GM12878 (cell line): ENCODE results near the gene RANBP3. TPM values are rescaled to one million over a fixed set of nuclear protein-coding genes. Genes with fewer than 3 reads are reported as not detected.

Source experiments
- ATAC-seq: fragments of 200-7000 bp; cut with Tn5 transposase; 3 replicates; pipeline ENCODE4 v1.9.1; 2020; ENCODE audit warnings: mild to moderate bottlenecking, moderate library complexity
- BruUV-seq: library from RNA; stranded (reverse); fragments of 400-500 nt; replicated peaks from 2 replicates; lab custom pipeline; 2021; lab: Mats Ljungman, UMichigan
- CTCF ChIA-PET: fragments of 300-600 bp; sonication (Branson Sonifier 250); formaldehyde crosslinking; extraction: SDS; loops from one replicate; lab custom pipeline; 2021; ENCODE audit warnings: inconsistent platforms; lab: Yijun Ruan, JAX
- POLR2A ChIA-PET: fragments of 350-600 bp; formaldehyde crosslinking; extraction: SDS; loops from one replicate; lab custom pipeline; 2021; ENCODE audit warnings: inconsistent platforms; lab: Charles Lee
- RAD21 ChIA-PET: fragments of 300-600 bp; sonication (Branson Sonifier 250); formaldehyde crosslinking; loops from one replicate; lab custom pipeline; 2023; ENCODE audit warnings: antibody characterized with exemption; ENCODE audit not compliant: unreplicated experiment; lab: Charles Lee
- SMC1A ChIA-PET: fragments of 300-600 bp; sonication (Branson Sonifier 250); formaldehyde crosslinking; loops from one replicate; lab custom pipeline; 2023; ENCODE audit not compliant: unreplicated experiment, uncharacterized antibody; lab: Charles Lee
- DNase-seq: peaks from one replicate; pipeline ENCODE4 v3.0.0-alpha.2; 2011; ENCODE audit warnings: low read depth, low spot score
- FAIRE-seq: peaks from 3 replicates; lab custom pipeline; 2011; peaks lifted over from hg19 to GRCh38; lab: Jason Lieb, UNC
- H2AFZ ChIP-seq: 2 replicates; pipeline ENCODE4 v1.6.0; 2011; ENCODE audit warnings: low read depth, low read length, control low read depth; ENCODE audit not compliant: control insufficient read depth
- H3K27ac ChIP-seq: 2 replicates; pipeline ENCODE4 v1.5.1; 2011; ENCODE audit warnings: control low read depth; ENCODE audit not compliant: control insufficient read depth, insufficient read depth
- H3K27me3 ChIP-seq, 2 experiments: replicated peaks in 1 of 2; 2 replicates each; pipeline versions ENCODE4 v1.6.0 to v1.6.1; 2011; ENCODE audit warnings: low read length in 1 of 2; ENCODE audit not compliant: control insufficient read depth in 2 of 2, insufficient read depth in 2 of 2
- H3K36me3 ChIP-seq, 2 experiments: 2 replicates each; pipeline ENCODE4 v1.5.1; 2011; ENCODE audit warnings: low read length in 1 of 2; ENCODE audit not compliant: control insufficient read depth in 2 of 2, insufficient read depth in 2 of 2
- H3K4me1 ChIP-seq: 2 replicates; pipeline ENCODE4 v1.6.1; 2011; ENCODE audit warnings: mild to moderate bottlenecking, low read length, moderate library complexity, mixed read lengths; ENCODE audit not compliant: control insufficient read depth, insufficient read depth
- H3K4me2 ChIP-seq: 2 replicates; pipeline ENCODE4 v1.6.0; 2011; ENCODE audit warnings: control low read depth; ENCODE audit not compliant: control insufficient read depth, insufficient read depth
- H3K4me3 ChIP-seq: fragments of 200-600 bp; sonication (generic); 2 replicates; pipeline ENCODE4 v1.5.1; 2016
- H3K79me2 ChIP-seq: 2 replicates; pipeline ENCODE4 v1.6.0; 2011; ENCODE audit warnings: low read length; ENCODE audit not compliant: control insufficient read depth, insufficient read depth
- H3K9ac ChIP-seq: 2 replicates; pipeline ENCODE4 v1.8.0; 2011; ENCODE audit warnings: low read length, control low read depth, mixed read lengths; ENCODE audit not compliant: control insufficient read depth, insufficient read depth
- H3K9me3 ChIP-seq: replicated peaks from 3 replicates; pipeline ENCODE4 v1.5.1; 2011; ENCODE audit warnings: mild to moderate bottlenecking, low read length; ENCODE audit not compliant: control insufficient read depth, insufficient read depth
- H4K20me1 ChIP-seq: 2 replicates; pipeline ENCODE4 v1.6.0; 2011; ENCODE audit not compliant: control insufficient read depth, insufficient read depth
- GATAD2B ChIP-seq: fragments of 450-650 bp; conservative IDR thresholded peaks from 2 replicates; pipeline ENCODE4 v1.6.1; 2017; ENCODE audit warnings: low read depth, mild to moderate bottlenecking, moderate library complexity
- HDAC6 ChIP-seq: fragments of 200-600 bp; sonication (generic); IDR thresholded peaks from one replicate; pipeline ENCODE4 v1.8.0; 2017; ENCODE audit warnings: antibody characterized with exemption; ENCODE audit not compliant: unreplicated experiment
- MYC ChIP-seq: IDR thresholded peaks from 2 replicates; pipeline ENCODE4 v1.6.1; 2011; ENCODE audit warnings: mild to moderate bottlenecking, low read length, moderate library complexity, inconsistent platforms; ENCODE audit not compliant: insufficient read depth, insufficient replicate concordance, insufficient read length, severe bottlenecking
- SIN3A ChIP-seq: IDR thresholded peaks from 2 replicates; pipeline ENCODE4 v1.6.1; 2012; ENCODE audit warnings: low read depth, low read length, improper control_type of control experiment
- SMARCA5 ChIP-seq: fragments of 450-650 bp; IDR thresholded peaks from 2 replicates; pipeline ENCODE4 v1.6.1; 2017; ENCODE audit warnings: mild to moderate bottlenecking
- STAT1 ChIP-seq: fragments of 450-650 bp; conservative IDR thresholded peaks from 2 replicates; pipeline ENCODE4 v1.6.1; 2014; ENCODE audit warnings: antibody characterized with exemption, mild to moderate bottlenecking
- TCF12 ChIP-seq: IDR thresholded peaks from 2 replicates; pipeline ENCODE4 v1.6.1; 2011; ENCODE audit warnings: low read depth, mild to moderate bottlenecking, low read length
- ZBTB40 ChIP-seq: fragments of 450-650 bp; IDR thresholded peaks from 2 replicates; pipeline ENCODE4 v1.6.1; 2016; ENCODE audit warnings: mild to moderate bottlenecking, moderate library complexity, borderline replicate concordance
- ZNF622 ChIP-seq: fragments of 450-650 bp; IDR thresholded peaks from 2 replicates; pipeline ENCODE4 v1.6.1; 2017; ENCODE audit warnings: mild to moderate bottlenecking, inconsistent platforms
- WGBS: methylation state at CpG from one replicate; pipeline ENCODE4 v1.1.6; 2016; ENCODE audit warnings: low lambda C conversion rate; ENCODE audit not compliant: insufficient replicate concordance, insufficient coverage; ENCODE audit errors: missing lambda C conversion rate; 5-methylcytosine and 5-hydroxymethylcytosine counted together
- in situ Hi-C: fragments of 300-500 bp; cut with MboI; formaldehyde crosslinking; loops from 9 replicates; pipeline ENCODE4 v1.14.3; 2018; ENCODE audit warnings: mixed read lengths
- intact Hi-C: fragments of 100-400 bp; cut with micrococcal nuclease; formaldehyde crosslinking; loops from one replicate; pipeline ENCODE4 v1.14.2; 2022; ENCODE audit not compliant: unreplicated experiment
- polyA plus RNA-seq, 11 experiments: library from polyadenylated mRNA; depleted of rRNA in 4 of 11; unstranded in 6 of 11; stranded (reverse) in 5 of 11; fragments of >200 nt; fragmentation: Nextera tagmentation in 4 of 11; fragmentation: Illumina TruSeq in 1 of 11; extraction: Ambion mirVana in 4 of 11; extraction: Trizol in 1 of 11; gene quantifications; 1 replicate in 1 of 11; 2 replicates in 10 of 11; pipeline versions ENCODE4 v1.2.1 to v1.2.3, GENCODE V29; 2011 to 2016; ENCODE audit warnings: inconsistent platforms in 2 of 11, missing spikeins in 2 of 11, low read depth in 1 of 11
- total RNA-seq, 4 experiments: library from RNA; depleted of rRNA in 3 of 4; stranded (reverse); fragments of >200 nt in 3 of 4; fragmentation: Illumina TruSeq in 1 of 4; extraction: Trizol in 1 of 4; gene quantifications; 2 replicates each; pipeline versions ENCODE4 v1.2.1 to v1.2.3, GENCODE V29; 2013 to 2021
- TF ChIP-seq, protein P1 (sequence below): fragments of 450-650 bp; IDR thresholded peaks from 2 replicates; pipeline ENCODE4 v1.6.1; 2017; ENCODE audit warnings: borderline replicate concordance

The RANBP3 gene
- total and polyA plus RNA-seq, 10 of the 15 experiments (the other 5 are each of a cell fraction or from before 2014, with no cell fraction given), result 1.1 to 81.6 (median 60.0) TPM

GRCh38 chr19:5914358-5914774 is 63.6 kb downstream of the RANBP3 start (continued):
- no peak for TF ChIP-seq SIN3A
- TF ChIP-seq STAT1, result no peak

GRCh38 chr19:5913739-5914357 is 64.1 kb downstream of the RANBP3 start, which contains the start of gene CAPS:
Gene CAPS (plus strand): TSS chr19:5914254. CDS start chr19:5914407, 153 bp downstream.
- no peak for DNase-seq
- H3K79me2 ChIP-seq, result no peaks in the 10 kb centered on the region
- no peaks in the 10 kb centered on the region for H4K20me1 ChIP-seq
- no peak for FAIRE-seq
- WGBS, result 88% methylated on average over 10 of the region's 10 CpGs
- ChIA-PET RAD21 (no interaction called here), SMC1A (no interaction called here), CTCF (no interaction called here), POLR2A (no interaction called here)
- no peak for ATAC-seq
- no peaks in the 10 kb centered on the region for H3K27me3 ChIP-seq
- H3K27ac ChIP-seq, result no peak within 1 kb of the TSS
- in situ Hi-C loops (no loop called here), intact Hi-C loops (no loop called here)
- H3K9ac ChIP-seq, result no peak within 1 kb of the TSS
- no peak for TF ChIP-seq GATAD2B
- no TSS peak for BruUV-seq
- H3K4me3 ChIP-seq, result no peak within 1 kb of the TSS
- H3K36me3 ChIP-seq, result peaks cover 3 to 22% of the 10 kb centered on the region in 2 experiments; a peak in 3 of 4 replicates
- H2AFZ ChIP-seq, result no peak within 1 kb of the TSS
- no peaks in the 10 kb centered on the region for H3K4me1 ChIP-seq
- no peaks in the 10 kb centered on the region for H3K9me3 ChIP-seq
- H3K4me2 ChIP-seq, result no peak within 1 kb of the TSS

DNA sequence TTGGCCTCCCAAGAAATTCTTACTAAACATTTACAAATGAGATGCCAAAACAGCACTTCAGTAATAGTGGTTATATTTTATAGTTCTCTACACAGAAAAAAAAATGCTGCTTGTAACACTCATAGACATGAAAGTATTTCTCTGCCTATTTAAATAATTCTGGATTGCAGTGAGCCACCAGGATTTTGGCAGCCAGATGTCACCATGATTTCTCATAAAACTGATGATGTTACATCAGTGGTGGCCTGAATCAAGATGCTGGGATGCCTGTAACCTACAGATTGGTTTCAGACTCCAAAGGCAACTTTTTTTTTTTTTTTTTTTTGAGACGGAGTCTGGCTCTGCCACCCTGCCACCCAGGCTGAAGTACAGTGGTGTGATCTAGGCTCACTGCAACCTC is 66.6 kb downstream of the RANBP3 start:
- ChIA-PET CTCF (interaction anchor here (0.6 kb wide), 1 partner anchor 14 kb away, joined by 3 read pairs; no protein-coding TSS in a partner anchor), RAD21 (no interaction called here), POLR2A (no interaction called here), SMC1A (no interaction called here)
- Histone ChIP-seq H3K9me3 (no peaks in the 10 kb centered on the region), H3K4me2 (no peak overlapping the region), H3K79me2 (no peaks in the 10 kb centered on the region), H3K27ac (no peak overlapping the region), H3K27me3 (no peaks in the 10 kb centered on the region), H3K4me1 (no peaks in the 10 kb centered on the region), H3K4me3 (no peak overlapping the region), H3K9ac (no peak overlapping the region), H4K20me1 (no peaks in the 10 kb centered on the region), H2AFZ (no peak overlapping the region), H3K36me3 (peaks cover 0 to 3% of the 10 kb centered on the region in 2 experiments; a peak in 3 of 4 replicates)
- DNase-seq (no peak), ATAC-seq (no peak), FAIRE-seq (no peak)
- in situ Hi-C loops, result no loop called here
- intact Hi-C loops, result no loop called here
- BruUV-seq, result no TSS peak
- no CpG with 5 or more reads among the region's 1 CpG for WGBS
- TF ChIP-seq, protein P1, sequence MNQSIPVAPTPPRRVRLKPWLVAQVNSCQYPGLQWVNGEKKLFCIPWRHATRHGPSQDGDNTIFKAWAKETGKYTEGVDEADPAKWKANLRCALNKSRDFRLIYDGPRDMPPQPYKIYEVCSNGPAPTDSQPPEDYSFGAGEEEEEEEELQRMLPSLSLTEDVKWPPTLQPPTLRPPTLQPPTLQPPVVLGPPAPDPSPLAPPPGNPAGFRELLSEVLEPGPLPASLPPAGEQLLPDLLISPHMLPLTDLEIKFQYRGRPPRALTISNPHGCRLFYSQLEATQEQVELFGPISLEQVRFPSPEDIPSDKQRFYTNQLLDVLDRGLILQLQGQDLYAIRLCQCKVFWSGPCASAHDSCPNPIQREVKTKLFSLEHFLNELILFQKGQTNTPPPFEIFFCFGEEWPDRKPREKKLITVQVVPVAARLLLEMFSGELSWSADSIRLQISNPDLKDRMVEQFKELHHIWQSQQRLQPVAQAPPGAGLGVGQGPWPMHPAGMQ, result no peak
- no peak for TF ChIP-seq ZBTB40
- TF ChIP-seq SMARCA5, result no peak
- TF ChIP-seq TCF12, result no peak
- no peak for TF ChIP-seq ZNF622
- no peak for TF ChIP-seq MYC
- no peak for TF ChIP-seq HDAC6
